Hypothalamus (tissue), 51 donors: ENCODE measurements around the gene EHD3.

ENCODE experiments used
- DNase-seq, 51 donors: peaks; one replicate each; lab custom pipeline; 2025; lab: John Stamatoyannopoulos, UW

The EHD3 gene

DNA sequence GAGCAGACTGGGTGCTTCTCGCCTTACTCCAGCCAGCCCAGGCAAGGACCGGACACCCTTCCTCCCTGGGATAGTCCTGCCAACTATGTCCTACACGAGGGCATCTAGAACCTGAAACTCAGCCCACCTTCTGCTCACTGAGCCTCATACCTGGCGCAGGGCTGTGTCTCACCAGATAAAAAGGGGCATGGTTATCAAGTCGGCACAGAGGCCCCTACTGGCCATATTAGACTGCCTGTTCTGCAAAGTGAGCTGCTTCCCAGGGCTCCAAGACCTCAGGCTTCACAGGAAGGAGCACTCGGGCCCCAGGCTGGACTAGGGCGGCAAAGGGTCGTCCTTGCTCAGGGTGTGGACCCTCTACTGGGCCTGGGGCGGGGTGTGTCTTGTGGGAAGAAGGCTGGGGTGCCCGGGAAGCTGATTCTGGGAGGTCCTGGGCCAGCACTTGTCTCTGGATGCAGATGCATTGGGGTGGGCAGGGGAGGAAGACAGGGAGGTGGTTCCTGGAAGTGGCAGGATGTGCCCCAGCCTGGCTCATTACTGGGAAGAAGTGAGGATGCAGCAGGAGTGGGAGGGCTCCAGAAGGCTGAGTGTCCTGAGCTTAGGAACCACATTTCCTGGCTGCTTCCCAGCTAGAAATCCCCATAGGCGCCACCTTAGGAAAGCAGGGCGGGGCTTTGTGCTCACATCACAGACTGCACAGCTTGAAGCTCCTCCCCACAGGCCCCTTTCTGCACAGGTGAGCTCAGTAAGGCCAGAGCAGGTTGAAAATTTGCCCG lies 19.6 kb downstream of the EHD3 start:
- peak in 1 of 51 donors; percentile 38 for DNase-seq

DNA sequence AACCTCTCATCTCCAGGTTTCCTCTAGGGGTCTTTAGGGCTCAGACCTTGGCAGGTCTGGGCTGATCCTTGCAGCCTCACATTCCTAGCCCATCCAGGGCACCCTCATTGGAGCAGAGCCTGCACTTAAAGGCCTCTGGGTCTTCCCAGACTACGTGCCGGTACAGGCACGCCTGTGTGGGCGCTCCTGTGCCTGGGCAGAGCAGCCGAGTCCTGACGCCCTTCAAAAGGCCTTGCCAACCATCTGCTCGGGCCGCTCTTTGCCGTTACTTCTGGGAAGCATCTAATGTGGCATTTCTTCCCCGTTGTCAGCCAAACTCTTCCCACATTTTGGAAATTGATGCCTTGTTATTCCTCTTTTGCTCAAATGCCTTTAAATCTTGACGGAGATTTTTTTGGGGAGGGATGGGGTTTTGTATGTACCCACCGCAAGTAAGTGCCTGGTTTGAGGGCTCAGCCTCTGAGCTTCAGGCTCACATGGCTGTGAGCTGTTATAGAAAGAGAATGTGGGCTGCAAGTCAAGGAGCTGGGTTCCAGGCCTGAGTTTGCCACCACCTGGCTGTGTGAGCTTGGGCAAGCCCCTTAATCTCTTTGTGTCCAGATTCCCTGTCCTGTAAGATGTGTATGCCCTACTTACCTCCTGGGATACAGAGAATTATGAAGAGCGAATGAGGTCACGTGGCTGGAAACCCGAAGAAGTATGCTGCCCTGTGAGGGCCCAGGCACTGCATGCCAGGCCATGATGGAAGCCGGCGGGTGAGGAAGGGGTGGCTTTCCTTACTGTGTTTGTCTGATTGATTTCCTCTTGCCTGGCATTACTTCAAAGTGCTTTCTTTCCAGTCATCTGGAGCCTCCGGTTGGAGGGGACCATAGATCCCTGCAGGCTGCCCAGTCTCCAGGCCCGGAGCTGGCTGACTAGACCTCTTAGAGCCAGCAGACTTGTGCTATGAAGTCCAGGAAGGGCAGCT lies 20.6 kb downstream of the EHD3 start:
- no peak for DNase-seq

DNA sequence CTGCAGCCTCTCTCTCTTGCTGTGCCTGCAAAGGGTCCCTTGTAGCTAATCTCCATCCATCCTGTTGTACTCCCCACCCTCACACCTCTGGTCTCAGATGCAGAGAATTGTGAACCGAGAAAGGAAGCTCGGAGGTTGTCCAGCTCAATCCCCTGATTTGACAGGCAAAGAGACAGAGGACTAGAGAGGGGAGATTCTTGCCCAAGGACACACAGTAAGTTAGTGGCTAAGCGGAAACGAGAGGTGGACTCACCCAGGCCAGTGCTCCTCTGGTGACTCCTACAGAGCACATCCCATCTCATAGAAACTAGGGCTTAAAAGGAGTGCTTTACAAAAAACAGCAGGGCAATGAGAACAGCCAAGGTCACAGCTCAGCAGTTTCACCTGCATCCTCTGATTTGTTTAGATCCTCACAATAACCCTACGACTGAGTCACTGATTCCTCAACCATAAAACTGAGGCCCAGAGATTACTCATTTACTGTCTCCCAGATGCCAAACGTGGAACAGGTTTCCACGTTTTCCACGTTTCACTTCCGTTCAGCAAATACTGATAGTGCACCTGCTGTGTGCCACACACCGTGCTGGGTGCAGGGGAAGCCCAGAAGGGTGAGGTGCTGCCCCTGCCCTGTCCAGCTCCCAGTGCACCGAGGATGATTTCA lies 22.1 kb downstream of the EHD3 start:
- DNase-seq = no peak

DNA sequence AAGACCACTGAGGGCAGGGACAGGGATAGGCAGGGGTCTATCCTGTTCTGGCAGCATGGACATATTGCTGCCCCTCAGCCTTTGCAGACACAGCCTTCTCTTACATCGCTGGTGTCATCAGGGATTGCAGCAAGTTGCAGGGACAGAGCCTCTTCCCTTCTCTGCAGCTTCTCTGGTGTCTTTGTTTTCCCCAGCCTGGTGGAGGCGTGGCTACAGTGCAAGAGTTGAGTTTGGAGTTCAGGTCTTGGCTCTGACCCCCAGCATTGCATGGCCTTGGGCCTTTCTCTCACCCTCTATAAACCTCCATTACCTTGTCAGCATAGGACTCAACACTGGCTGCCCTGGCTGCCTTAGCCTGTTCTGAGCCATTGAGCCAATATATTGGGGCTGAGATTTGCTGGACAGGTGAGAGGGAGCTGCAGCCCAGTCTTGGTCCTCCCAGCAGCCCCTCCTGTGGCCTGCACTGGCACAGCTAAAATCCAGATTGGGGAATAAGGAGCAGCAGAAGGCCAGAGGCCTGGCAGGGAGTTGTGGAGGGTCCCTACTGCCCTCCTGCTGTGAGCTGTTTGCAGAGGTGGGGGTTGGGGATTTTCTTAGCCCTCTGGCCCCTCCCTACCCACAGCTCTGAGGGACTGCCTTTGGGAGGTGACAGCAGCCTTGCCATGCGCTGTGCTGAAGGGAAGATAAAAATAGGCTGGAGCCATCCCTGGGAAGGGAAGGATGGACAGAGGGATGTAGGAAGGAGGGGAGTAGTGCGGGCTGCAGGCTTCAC lies 22.8 kb downstream of the EHD3 start:
- peak in 1 of 51 donors; percentile 7 for DNase-seq

DNA sequence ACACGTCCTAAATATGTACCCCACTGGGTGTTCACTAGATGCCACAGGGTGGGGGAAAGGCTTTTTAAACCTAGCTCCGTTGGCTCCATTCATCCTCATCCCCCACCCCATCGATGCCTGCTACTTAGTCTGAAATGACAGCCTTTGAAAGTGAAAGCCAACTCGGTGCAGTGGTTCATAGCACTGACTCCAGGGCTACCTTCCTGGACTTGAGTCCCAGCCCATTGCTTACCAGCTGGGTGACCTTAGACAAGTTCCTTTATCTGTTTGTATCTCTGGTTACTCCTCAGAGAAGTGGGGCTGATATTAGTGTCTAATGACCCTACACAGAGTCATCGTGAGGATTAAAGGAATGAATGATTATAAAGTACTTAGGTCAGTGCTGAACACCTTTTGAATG lies 24.4 kb downstream of the EHD3 start:
- no peak for DNase-seq

DNA sequence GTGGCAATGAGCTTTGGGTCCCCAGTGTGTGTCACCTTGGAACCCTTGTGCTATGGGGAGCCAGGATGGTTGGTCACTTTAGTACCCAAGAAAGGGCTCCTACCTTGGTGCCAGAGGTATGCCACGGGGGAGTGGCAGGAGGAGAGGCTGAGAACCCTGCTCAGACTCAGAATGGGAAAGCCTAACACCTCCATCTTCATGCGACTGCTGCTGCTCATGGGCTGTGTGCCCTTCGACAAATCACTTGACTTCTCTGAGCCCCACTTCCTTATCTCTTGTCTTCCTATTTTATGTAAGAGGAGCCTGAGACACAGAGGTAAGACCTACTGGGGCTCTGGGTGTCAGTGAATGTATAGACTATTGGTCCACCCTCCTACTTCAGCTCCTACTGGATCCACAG lies 25.1 kb downstream of the EHD3 start:
- no peak for DNase-seq

DNA sequence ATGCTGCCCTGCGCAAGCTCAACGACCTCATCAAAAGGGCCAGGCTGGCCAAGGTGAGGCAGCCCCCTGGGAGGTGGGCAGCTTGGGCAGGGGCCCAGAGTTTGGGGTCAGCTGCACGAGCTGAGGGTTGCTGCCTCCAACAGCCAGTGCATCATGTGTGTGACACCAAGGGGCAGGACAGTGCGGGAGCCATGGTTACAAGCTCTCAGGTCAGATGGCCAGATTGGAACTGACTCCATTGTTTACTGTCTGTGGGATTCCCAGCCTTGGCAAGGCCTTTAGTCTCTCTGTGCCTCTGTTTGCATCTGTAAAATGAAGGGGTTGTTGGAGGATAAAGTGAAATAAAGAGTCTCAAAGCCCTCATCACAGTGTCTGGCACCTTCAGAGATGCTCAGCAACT lies 26.9 kb downstream of the EHD3 start:
- DNase-seq = peak in 20 of 51 donors; percentile 13 to 67 (median 29)

DNA sequence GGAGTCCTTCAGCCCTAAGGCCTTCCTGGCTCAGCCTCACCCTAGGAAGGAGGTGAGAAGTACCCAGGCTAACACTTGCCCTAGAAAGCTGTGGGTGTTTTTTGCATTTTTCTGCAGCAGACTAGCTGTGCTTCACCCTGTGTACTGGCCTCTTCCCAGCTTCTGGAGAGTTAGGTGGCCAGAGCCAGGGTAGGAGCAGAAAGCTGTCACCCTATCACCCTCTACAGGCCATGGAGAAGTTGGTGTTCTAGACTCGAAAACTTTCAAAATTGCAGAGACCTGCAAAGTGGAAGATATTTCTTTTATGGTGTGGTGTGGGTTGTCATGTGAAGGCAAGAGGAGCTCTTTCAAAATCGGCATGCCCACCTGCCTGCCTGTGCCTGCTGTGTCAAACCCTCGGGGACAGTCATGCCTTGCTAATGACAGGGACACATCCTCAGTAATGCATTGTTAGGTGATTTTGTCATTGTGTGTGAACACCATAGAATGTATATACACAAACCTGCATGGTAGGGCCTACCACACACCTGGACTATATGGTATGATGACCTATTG lies 29.8 kb downstream of the EHD3 start:
- peak in 2 of 51 donors; percentile 11 to 18 for DNase-seq

DNA sequence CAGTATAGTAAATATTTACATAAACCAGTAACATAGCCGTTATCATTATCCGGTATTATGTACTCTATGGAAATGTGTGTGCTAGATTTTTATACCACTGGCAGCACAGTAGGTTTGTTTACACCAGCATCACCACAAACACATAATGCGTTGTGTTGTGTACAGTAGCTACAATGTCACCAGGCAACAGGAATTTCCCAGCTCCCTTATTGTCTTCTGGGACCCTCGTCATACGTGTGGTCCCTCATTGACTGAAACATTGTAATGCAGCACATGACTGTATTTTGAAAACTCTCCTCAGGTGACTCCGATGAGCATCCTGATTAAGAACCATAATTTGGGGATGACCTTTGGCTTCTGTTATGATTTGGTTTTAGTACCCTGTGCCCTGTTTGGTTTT lies 31.3 kb downstream of the EHD3 start:
- no peak for DNase-seq

DNA sequence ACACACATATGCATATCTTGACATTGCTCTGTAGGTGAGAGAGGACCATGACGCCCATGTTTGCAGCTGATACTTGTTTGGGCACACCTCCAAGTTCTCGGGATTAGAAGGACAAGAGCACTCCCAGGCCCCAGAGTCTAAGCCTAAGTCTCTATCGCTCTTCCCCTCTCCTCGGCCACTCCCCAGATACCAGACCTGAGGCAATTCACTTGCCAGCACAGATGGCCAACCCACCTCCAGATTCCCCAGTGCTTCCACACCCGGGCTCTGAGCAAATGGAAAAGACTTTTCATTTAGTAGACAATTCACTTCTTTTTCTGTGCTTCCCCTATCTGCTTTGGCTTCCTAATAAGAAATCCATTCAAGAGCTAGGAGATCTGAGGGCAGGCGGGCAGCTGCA lies 32.9 kb downstream of the EHD3 start:
- no peak for DNase-seq

DNA sequence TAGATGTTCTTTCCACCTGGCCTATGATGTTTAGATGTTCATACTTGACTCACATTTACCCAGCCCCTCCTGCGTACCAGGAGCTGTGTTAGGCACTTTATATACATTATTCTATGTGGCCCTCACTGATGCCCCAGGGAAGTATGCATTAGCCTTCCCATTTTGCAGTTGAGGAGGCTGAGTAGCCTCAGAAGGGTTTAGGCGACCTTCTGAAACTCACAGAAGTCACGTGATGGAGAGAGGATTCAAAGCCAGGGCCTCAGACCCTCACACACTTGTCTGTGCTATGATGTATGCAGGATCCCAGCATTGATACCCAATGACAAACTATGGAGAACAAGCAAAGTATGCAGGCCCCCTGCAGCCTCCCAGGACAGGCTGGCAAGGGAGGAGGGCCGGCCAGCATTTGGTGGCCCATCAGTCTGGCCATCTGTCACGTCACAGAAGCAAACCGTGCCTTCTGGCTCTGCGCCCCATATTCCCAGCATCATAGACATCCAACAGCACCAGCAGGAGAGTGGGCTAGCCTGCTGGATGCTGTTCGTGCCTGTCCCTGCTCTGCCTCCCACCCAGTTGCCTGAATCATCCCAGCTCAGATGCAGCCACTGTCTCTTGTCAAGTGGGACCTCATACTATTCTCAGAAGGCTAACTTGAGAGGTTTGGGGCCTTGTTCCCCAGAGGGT lies 33.6 kb downstream of the EHD3 start:
- DNase-seq = peak in 1 of 51 donors; percentile 42

DNA sequence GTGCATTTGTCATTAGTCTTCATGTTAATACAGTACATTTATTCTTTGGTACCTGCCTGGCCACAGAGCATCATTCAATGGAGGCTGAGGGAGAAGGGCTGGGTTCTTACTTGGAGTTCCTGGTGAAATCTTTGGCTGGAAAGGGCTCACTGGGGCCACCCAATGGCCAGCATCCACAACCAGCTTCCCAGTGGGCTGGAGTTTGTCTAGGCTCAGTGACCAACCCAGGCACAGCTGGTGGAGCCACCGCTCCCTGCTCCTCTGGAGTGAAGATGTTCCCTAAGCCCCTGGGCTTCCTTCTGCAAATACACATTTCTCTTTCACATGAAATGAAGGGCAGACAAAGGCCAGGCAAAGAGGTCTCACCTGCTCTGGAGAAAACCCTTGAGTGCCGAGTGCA lies 34.4 kb downstream of the EHD3 start:
- no peak for DNase-seq

DNA sequence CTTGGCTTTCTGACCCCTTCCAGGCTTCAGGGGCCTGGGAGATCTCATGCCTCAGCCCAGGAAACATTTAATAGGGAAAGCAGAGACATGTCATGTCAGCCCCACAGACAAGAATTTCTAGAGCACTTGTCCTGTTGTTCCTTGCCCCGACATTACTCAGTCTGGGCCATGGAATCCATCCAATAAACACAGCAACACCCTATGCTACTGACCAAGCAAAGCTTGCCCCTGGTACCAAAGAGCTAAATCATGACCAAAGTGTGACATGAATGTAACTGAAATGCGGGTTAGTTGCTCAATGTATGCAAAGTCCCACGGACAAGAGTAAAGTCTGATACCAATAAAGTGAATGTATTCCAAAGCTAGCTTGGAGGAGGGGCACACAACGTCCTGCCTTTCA lies 35.1 kb downstream of the EHD3 start:
- no peak for DNase-seq

DNA sequence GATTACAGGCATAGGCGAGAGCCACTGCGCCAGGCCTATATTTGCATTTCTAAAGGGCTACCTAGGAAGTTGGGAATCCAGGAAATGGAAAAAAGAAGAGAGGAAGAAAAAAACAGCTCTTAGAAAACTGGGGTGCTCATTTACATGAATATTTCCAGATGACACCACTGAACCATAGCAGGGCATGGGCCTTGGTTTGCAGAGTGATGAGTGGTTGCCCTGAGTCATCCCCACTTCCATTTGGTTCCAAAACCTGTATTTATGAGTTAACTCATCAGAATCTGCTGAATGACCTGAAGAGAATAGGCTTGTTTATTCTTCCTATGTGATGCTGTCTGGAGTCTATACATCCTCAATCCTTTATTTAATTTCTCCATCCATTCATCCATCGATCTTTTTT lies 36.2 kb downstream of the EHD3 start:
- no peak for DNase-seq

DNA sequence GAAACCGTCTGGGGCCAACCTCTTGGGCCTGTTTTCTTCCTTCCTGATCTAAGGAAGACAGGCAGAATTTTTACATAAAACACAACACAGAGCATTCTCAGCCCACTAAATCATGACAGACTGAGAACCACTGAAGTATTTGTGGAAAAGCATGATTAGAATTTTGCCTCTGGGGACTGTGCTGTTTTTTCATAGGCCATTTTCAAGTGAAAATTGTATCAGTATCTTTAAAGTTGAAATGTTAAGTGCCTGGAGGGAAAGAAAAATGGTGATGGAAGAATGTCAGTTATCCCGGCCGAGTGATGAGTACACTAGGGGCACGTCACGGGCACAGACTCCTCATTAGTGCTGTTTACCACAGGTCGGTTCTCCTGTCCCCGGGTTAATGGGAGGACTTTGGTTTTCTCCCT lies 36.9 kb downstream of the EHD3 start:
- DNase-seq = no peak

DNA sequence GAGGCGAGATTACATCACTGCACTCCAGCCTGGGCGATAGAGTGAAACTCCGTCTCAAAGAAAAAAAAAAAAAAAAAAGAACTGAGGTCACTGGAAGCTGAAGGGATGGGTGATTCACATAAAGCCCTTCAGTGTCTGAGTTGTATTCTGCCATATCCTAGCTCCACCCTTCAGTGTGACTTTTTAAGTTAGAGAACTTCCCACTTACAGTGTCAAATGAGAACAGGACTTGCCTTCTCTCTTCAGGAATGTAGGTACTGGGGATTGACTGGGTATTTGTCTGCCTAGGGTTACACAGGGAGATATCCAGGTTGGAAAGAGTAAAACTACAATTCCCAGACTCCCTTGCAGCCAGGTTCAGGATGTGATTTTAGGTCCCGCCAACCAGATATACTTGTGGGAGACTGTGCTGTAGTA lies 37.9 kb downstream of the EHD3 start:
- DNase-seq = no peak

DNA sequence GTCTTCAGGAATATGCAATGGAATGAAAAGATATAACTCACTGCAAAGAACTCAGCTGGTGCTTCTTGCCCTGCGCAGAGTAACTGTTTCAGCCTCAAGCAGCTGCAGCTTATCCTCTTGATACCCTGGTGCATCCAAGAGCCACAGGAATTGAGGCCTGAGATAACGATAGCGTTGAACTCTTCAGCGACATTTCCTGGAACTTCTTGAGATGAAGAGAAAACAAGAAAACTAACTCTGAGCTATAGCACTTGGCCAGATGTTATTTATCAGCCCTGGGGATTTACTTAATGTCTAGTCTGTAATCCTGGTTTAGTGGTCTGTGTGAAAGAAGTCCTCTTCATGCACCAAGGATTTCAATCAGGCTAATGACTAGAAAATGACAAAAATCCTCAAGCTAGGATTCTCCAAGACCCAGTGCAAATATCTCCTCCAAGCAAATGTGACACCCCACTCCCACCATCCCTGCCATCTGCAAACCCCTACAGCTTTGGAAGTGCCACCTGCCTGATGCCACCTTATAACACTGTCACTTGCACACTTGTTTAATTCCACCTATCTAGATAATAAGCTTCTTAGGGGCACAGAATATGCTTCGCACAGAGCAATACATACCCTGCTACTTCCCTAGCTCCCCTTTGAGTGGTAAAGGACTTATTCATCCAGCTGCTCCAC lies 40.6 kb downstream of the EHD3 start:
- DNase-seq = no peak

DNA sequence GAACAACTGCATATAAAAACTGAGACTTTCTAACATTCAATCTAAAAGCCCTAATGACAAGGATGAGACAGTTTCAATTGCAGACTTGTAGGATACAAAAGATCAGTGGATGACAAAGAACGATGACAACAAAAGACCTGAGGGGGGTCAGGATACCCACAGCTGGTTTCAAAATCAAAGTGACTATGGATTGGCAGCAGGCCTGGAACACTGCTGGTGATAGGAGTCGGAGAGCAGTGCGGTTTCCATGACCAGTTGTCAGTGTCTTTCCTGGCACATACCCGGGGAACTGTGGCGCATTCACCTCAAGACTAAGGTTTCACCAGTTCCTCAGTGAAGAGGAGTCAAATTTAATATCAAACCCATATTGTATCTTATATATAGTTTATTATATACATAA lies 42.0 kb downstream of the EHD3 start:
- no peak for DNase-seq

DNA sequence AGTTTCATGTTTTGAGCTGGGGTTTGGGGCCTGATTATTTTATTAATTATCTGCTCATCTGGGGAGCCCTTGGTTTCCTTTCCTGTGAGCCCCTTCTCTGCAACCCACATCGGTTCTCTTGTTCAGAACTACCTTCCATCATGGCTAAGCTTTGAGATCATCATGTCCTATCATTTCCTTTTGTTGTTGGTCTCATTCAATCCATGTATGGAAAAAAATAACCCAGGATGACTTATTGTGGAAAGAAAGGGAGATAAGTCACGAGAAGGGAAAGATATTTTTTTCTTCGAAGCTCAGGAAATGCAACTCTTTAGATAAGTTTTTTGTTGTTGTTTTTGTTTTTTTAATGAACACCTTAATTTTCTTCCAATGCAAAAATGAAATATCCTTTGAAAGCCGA lies 43.7 kb downstream of the EHD3 start:
- DNase-seq = no peak
